ENCODE data around the gene VSTM5. TPM values are rescaled to one million over a fixed set of nuclear protein-coding genes. Genes with fewer than 3 reads are reported as not detected.

The VSTM5 gene
- total RNA-seq, 1 experiment from 2014 or later, result not detected

- no peak overlapping the region for H3K27ac Mint-ChIP-seq (ENCODE audit: low read depth, unreplicated experiment)
- no peak overlapping the region for H3K4me3 Mint-ChIP-seq (ENCODE audit: unreplicated experiment)
- TF ChIP-seq CTCF (IDR thresholded peaks at IDR 0.05; ENCODE audit: unreplicated experiment), result no peak
- ChIA-PET POLR2A (interaction anchor here (0.6 to 0.7 kb wide), 2 partner anchors 62 to 602 kb away, joined by 3 read pairs; partner anchors contain the start of gene MED17), CTCF (interaction anchor here (0.6 kb wide), 1 partner anchor 47 kb away, joined by 4 read pairs; no protein-coding TSS in a partner anchor)
- BruUV-seq (replicated peaks), result no TSS peak
- peaks cover 41% of the 10 kb centered on the region for H3K4me1 Mint-ChIP-seq (ENCODE audit: insufficient read depth, unreplicated experiment)
- H3K9me3 Mint-ChIP-seq (ENCODE audit: unreplicated experiment), result no peaks in the 10 kb centered on the region
- DNase-seq (ENCODE audit: unreplicated experiment), result no peak
- intact Hi-C loops (cut with micrococcal nuclease), result no loop called here
- no peaks in the 10 kb centered on the region for H3K27me3 Mint-ChIP-seq (ENCODE audit: insufficient read depth, unreplicated experiment)
- H3K36me3 Mint-ChIP-seq (ENCODE audit: insufficient read depth, unreplicated experiment), result no peaks in the 10 kb centered on the region
These were observed 5.0 kb downstream of the VSTM5 start for GRCh38 chr11:93845181-93846092.

GRCh38 chr11:93844568-93844967, 5.8 kb downstream of the VSTM5 start:
- DNase-seq (ENCODE audit: unreplicated experiment), result peak; percentile 30
- peaks cover 41% of the 10 kb centered on the region for H3K4me1 Mint-ChIP-seq (ENCODE audit: insufficient read depth, unreplicated experiment)
- no TSS peak for BruUV-seq (replicated peaks)
- no peak overlapping the region for H3K27ac Mint-ChIP-seq (ENCODE audit: low read depth, unreplicated experiment)
- intact Hi-C loops (cut with micrococcal nuclease), result no loop called here
- no peak for TF ChIP-seq CTCF (IDR thresholded peaks at IDR 0.05; ENCODE audit: unreplicated experiment)
- POLR2A ChIA-PET, result no interaction called here
- H3K9me3 Mint-ChIP-seq (ENCODE audit: unreplicated experiment), result no peaks in the 10 kb centered on the region
- no peaks in the 10 kb centered on the region for H3K27me3 Mint-ChIP-seq (ENCODE audit: insufficient read depth, unreplicated experiment)
- no peaks in the 10 kb centered on the region for H3K36me3 Mint-ChIP-seq (ENCODE audit: insufficient read depth, unreplicated experiment)
- no peak overlapping the region for H3K4me3 Mint-ChIP-seq (ENCODE audit: unreplicated experiment)
- CTCF ChIA-PET, result no interaction called here

GRCh38 chr11:93843906-93844305, 6.5 kb downstream of the VSTM5 start:
- no TSS peak for BruUV-seq (replicated peaks)
- DNase-seq (ENCODE audit: unreplicated experiment), result no peak

More at GRCh38 chr11:93843906-93844305, 6.5 kb downstream of the VSTM5 start:
- no peaks in the 10 kb centered on the region for H3K9me3 Mint-ChIP-seq (ENCODE audit: unreplicated experiment)
- H3K36me3 Mint-ChIP-seq (ENCODE audit: insufficient read depth, unreplicated experiment), result no peaks in the 10 kb centered on the region
- H3K27ac Mint-ChIP-seq (ENCODE audit: low read depth, unreplicated experiment), result no peak overlapping the region
- intact Hi-C loops (cut with micrococcal nuclease), result no loop called here
- H3K4me3 Mint-ChIP-seq (ENCODE audit: unreplicated experiment), result no peak overlapping the region
- peaks cover 41% of the 10 kb centered on the region for H3K4me1 Mint-ChIP-seq (ENCODE audit: insufficient read depth, unreplicated experiment)
- CTCF ChIA-PET, result interaction anchor here (0.9 kb wide), 1 partner anchor 52 kb away, joined by 3 read pairs; no protein-coding TSS in a partner anchor
- TF ChIP-seq CTCF (IDR thresholded peaks at IDR 0.05; ENCODE audit: unreplicated experiment), result no peak
- POLR2A ChIA-PET, result no interaction called here
- no peaks in the 10 kb centered on the region for H3K27me3 Mint-ChIP-seq (ENCODE audit: insufficient read depth, unreplicated experiment)

Data from MCF 10A (cell line).